RWPE1 (cell line): ENCODE results near the gene DKK1.

ENCODE experiments used
- CTCF ChIA-PET: fragments of 350-600 bp; sonication (Branson Sonifier 250); formaldehyde crosslinking; extraction: SDS; loops from one replicate; lab custom pipeline; 2021; lab: Yijun Ruan, JAX
- POLR2A ChIA-PET: fragments of 400-600 bp; formaldehyde crosslinking; extraction: SDS; loops from one replicate; lab custom pipeline; 2020; ENCODE audit warnings: antibody characterized with exemption; ENCODE audit not compliant: low non-redundant PET; lab: Yijun Ruan, JAX
- DNase-seq: peaks from one replicate; pipeline ENCODE4 v3.0.0; 2012; ENCODE audit warnings: low spot score
- H3K27ac ChIP-seq: fragments of 450-650 bp; 2 replicates; pipeline ENCODE4 v1.5.1; 2017
- TF ChIP-seq, protein P1 (sequence below): fragments of 450-650 bp; conservative IDR thresholded peaks from 2 replicates; pipeline ENCODE4 v1.5.1; 2017; ENCODE audit warnings: low read depth, mild to moderate bottlenecking

DKK1 gene

DNA sequence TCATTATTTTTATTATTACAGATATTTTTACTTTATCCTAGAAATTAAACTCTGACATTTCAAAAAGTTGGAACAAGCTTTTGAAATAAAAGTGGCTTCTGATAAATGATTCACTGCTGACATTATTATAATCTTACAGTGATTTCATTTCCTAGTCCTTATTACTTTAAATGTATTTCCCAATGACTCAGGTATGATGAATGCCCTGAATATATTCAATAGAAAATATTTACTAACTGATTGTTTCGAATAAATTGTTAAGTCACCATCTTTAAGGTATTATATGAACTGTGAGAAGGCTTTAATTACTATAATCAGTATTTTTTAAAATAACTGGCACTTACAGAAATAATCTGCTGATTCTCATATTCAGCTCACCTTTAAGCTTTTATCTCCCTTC, 21.6 kb downstream of the DKK1 start:
- ChIA-PET POLR2A (no interaction called here), CTCF (no interaction called here)
- DNase-seq = peak; percentile 57
- TF ChIP-seq, protein P1, sequence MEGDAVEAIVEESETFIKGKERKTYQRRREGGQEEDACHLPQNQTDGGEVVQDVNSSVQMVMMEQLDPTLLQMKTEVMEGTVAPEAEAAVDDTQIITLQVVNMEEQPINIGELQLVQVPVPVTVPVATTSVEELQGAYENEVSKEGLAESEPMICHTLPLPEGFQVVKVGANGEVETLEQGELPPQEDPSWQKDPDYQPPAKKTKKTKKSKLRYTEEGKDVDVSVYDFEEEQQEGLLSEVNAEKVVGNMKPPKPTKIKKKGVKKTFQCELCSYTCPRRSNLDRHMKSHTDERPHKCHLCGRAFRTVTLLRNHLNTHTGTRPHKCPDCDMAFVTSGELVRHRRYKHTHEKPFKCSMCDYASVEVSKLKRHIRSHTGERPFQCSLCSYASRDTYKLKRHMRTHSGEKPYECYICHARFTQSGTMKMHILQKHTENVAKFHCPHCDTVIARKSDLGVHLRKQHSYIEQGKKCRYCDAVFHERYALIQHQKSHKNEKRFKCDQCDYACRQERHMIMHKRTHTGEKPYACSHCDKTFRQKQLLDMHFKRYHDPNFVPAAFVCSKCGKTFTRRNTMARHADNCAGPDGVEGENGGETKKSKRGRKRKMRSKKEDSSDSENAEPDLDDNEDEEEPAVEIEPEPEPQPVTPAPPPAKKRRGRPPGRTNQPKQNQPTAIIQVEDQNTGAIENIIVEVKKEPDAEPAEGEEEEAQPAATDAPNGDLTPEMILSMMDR = no peak
- H3K27ac ChIP-seq = peak overlapping the region; percentile 78

- no peak overlapping the region for H3K27ac ChIP-seq
- POLR2A ChIA-PET = no interaction called here
- no peak for DNase-seq
- CTCF ChIA-PET = no interaction called here
- TF ChIP-seq, protein P1 = no peak
Observed at GRCh38 chr10:52337225-52337624, 23.1 kb downstream of the DKK1 start.

- CTCF ChIA-PET = no interaction called here
- TF ChIP-seq, protein P1 = no peak
- H3K27ac ChIP-seq = no peak overlapping the region
- DNase-seq = no peak
- POLR2A ChIA-PET = no interaction called here
Observed at GRCh38 chr10:52343439-52343838, 29.4 kb downstream of the DKK1 start.

DNA sequence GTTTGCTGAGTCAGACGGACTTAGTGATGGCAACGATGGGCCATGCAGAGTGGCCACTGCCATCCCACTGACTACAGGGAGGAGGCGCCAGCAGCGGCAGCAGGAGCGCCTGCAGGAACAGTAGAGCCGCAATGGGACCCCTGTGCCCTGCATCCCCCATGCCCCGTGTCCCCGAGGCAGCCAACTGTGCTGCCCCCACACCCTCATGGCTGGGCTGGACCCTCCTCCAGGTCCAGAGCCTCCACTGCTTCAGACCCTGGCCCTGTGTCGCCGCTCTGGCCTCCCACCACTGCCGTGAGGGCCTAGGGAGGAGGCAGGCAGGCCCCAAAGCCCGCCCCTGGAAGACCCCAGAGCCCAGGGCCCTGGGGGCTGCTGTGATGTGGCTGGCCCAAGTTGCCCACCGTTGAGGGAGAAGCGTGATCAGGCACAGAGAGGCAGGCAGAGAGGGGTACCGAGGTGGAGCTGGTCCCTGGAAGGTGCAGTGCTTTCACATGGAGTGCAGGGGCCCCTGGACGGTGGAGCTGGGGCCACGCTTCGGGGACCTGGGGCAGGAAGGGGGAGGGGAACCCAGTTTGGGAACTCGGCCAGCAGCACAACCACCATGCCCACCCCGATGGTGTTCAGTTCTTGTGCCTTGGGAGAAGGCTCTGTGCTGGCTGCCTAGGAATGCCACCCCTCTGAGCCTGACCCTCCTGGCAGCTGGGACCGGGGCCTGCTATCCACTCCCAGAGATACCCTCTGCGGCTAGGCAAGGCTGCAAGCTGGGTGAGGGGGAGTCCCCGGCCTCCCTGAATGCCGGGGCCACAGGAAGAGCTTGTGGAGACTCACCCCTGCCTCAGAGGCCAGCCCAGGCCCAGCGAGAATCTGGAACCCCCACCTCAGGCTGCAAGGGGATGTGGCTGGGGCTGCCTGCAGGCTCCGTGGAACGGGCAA, 32.6 kb downstream of the DKK1 start:
- no peak for DNase-seq
- TF ChIP-seq, protein P1 = no peak
- ChIA-PET CTCF (interaction anchor here (0.5 kb wide), 1 partner anchor 14 kb away, joined by 3 read pairs; no protein-coding TSS in a partner anchor), POLR2A (no interaction called here)
- no peak overlapping the region for H3K27ac ChIP-seq

DNA sequence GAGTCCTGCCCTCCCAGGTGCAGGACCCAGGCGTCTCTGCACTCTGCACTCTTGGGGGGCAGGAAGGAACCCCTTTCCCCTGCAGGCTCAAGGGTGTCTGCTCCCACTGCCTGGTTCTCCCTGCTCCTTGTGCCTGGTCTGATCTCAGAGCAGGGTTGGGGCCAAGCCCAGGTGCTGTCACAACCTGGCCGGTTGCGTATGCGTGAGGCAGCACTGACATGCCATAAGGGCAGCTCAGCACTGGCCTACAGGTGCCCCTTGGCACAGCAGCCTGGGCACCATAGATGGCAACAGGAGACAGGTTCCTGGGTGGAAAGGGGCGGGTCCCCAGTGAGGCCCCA, 33.2 kb downstream of the DKK1 start:
- DNase-seq = no peak
- ChIA-PET POLR2A (no interaction called here), CTCF (interaction anchor here (0.5 kb wide), 2 partner anchors 15 to 136 kb away, joined by 3 read pairs; no protein-coding TSS in a partner anchor)
- H3K27ac ChIP-seq = no peak overlapping the region
- TF ChIP-seq, protein P1 = no peak

- TF ChIP-seq, protein P1 = no peak
- no peak for DNase-seq
- ChIA-PET CTCF (interaction anchor here (0.5 kb wide), 1 partner anchor 136 kb away, joined by 3 read pairs; no protein-coding TSS in a partner anchor), POLR2A (no interaction called here)
- no peak overlapping the region for H3K27ac ChIP-seq
Observed at GRCh38 chr10:52348037-52348564, 34.0 kb downstream of the DKK1 start.
